GM19467 (cell line): ENCODE data around the gene FAM174C.
A peak's percentile ranks its signal among the peaks of the same experiment; 100 is the strongest.

Experiments
- ATAC-seq: cut with Tn5 transposase; IDR thresholded peaks from one replicate; pipeline ENCODE4 v1.9.1; 2021; ENCODE audit warnings: mild to moderate bottlenecking, moderate library complexity; ENCODE audit not compliant: unreplicated experiment

FAM174C gene

GRCh38 chr19:1275260-1275975 is at the start of gene FAM174C:
TSS of gene FAM174C (plus strand) at chr19:1275530. CDS start at chr19:1275550, 20 bp downstream.
- ATAC-seq, result peak; percentile 66

- no peak for ATAC-seq
Measured at GRCh38 chr19:1226227-1226518, 49.2 kb upstream of the FAM174C start.

- ATAC-seq, result no peak
Measured at GRCh38 chr19:1226522-1227303, 48.6 kb upstream of the FAM174C start.

GRCh38 chr19:1227304-1228054 is 47.9 kb upstream of the FAM174C start:
- no peak for ATAC-seq

- no peak for ATAC-seq
Measured at GRCh38 chr19:1228161-1228957, 47.0 kb upstream of the FAM174C start.

GRCh38 chr19:1229056-1229923 is 46.0 kb upstream of the FAM174C start:
- no peak for ATAC-seq

GRCh38 chr19:1229924-1230782 is 45.2 kb upstream of the FAM174C start:
- no peak for ATAC-seq

- ATAC-seq, result no peak
Measured at GRCh38 chr19:1230783-1231489, 44.4 kb upstream of the FAM174C start.

- no peak for ATAC-seq
Measured at GRCh38 chr19:1231729-1232637, 43.3 kb upstream of the FAM174C start.

GRCh38 chr19:1232652-1233072 is 42.7 kb upstream of the FAM174C start:
- no peak for ATAC-seq

- ATAC-seq, result no peak
Measured at GRCh38 chr19:1233115-1233667, 42.1 kb upstream of the FAM174C start.

- no peak for ATAC-seq
Measured at GRCh38 chr19:1234051-1234954, 41.0 kb upstream of the FAM174C start.

- ATAC-seq, result no peak
Measured at GRCh38 chr19:1234955-1235380, 40.4 kb upstream of the FAM174C start.

GRCh38 chr19:1235625-1236538 is 39.4 kb upstream of the FAM174C start:
- no peak for ATAC-seq

- ATAC-seq, result no peak
Measured at GRCh38 chr19:1236576-1236975, 38.8 kb upstream of the FAM174C start.
